Progenitor cell of endocrine pancreas (in vitro differentiated cells): Measurements from ENCODE around the gene RETREG1. TPM values are rescaled to one million over a fixed set of nuclear protein-coding genes. Genes with fewer than 3 reads are reported as not detected.

Source experiments
- DNase-seq: peaks from one replicate; pipeline ENCODE4 v3.0.0; 2021; ENCODE audit warnings: low spot score; ENCODE audit not compliant: unreplicated experiment
- H3K27ac Mint-ChIP-seq: 2 replicates; pipeline ENCODE4 v1.8.0; 2021; ENCODE audit warnings: mild to moderate bottlenecking, moderate library complexity, mixed read lengths
- H3K27me3 Mint-ChIP-seq: 2 replicates; pipeline ENCODE4 v1.8.0; 2021; ENCODE audit warnings: mixed read lengths
- H3K36me3 Mint-ChIP-seq: 2 replicates; pipeline ENCODE4 v1.8.0; 2022; ENCODE audit warnings: mixed read lengths; ENCODE audit not compliant: insufficient read depth
- H3K4me1 Mint-ChIP-seq: 2 replicates; pipeline ENCODE4 v1.8.0; 2021; ENCODE audit warnings: low read depth, mixed read lengths
- H3K4me3 Mint-ChIP-seq: 2 replicates; pipeline ENCODE4 v1.8.0; 2021; ENCODE audit warnings: low read depth, mild to moderate bottlenecking, moderate library complexity, mixed read lengths
- H3K9me3 Mint-ChIP-seq: 2 replicates; pipeline ENCODE4 v1.8.0; 2021; ENCODE audit warnings: low read depth, mixed read lengths
- CTCF ChIP-seq: fragments of 200-600 bp; sonication (generic); IDR thresholded peaks from one replicate; pipeline ENCODE4 v1.5.0; 2021; ENCODE audit warnings: antibody characterized with exemption, mild to moderate bottlenecking; ENCODE audit not compliant: unreplicated experiment
- total RNA-seq: library from RNA; stranded (reverse); gene quantifications from 2 replicates; pipeline ENCODE4 v1.2.1, GENCODE V29; 2021

RETREG1 gene
- total RNA-seq, 1 donor from 2014 or later: 8.0 TPM

GRCh38 chr5:16603295-16603694 lies 13.5 kb downstream of the RETREG1 start:
- Mint-ChIP-seq H3K27me3 (peaks cover 13% of the 10 kb centered on the region), H3K4me1 (peaks cover 3% of the 10 kb centered on the region), H3K9me3 (no peaks in the 10 kb centered on the region), H3K27ac (no peak overlapping the region), H3K36me3 (peaks cover 5% of the 10 kb centered on the region), H3K4me3 (no peak overlapping the region)
- no peak for DNase-seq
- no peak for TF ChIP-seq CTCF

- H3K4me3 Mint-ChIP-seq: no peak overlapping the region
- DNase-seq: no peak
- H3K27me3 Mint-ChIP-seq: peaks cover 16% of the 10 kb centered on the region
- H3K4me1 Mint-ChIP-seq: peaks cover 3% of the 10 kb centered on the region
- no peaks in the 10 kb centered on the region for H3K9me3 Mint-ChIP-seq
- no peak for TF ChIP-seq CTCF
- no peak overlapping the region for H3K27ac Mint-ChIP-seq
- H3K36me3 Mint-ChIP-seq: peaks cover 5% of the 10 kb centered on the region
These were observed 14.6 kb downstream of the RETREG1 start for GRCh38 chr5:16602182-16602581.

DNA sequence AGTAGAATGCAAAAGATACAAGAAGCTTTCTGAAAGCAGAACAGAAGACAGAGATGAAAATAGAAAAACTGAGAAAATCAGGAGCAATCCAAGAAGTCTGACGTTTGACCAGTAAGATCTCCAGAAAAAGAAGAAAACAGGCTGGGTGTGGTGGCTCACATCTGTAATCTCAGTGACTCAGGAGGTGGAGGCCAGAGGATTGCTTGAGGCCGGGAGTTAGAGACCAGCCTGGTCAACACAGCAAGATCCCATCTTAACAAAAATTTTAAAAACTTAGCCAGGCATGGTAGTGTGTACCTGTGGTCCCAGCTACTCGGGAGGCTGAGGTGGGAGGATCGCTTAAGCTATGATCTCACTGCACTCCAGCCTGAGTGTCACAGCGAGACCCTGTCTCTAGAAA lies 15.9 kb downstream of the RETREG1 start:
- peaks cover 3% of the 10 kb centered on the region for H3K4me1 Mint-ChIP-seq
- no peak for TF ChIP-seq CTCF
- no peaks in the 10 kb centered on the region for H3K9me3 Mint-ChIP-seq
- H3K27ac Mint-ChIP-seq: no peak overlapping the region
- DNase-seq: no peak
- H3K27me3 Mint-ChIP-seq: peaks cover 16% of the 10 kb centered on the region
- H3K36me3 Mint-ChIP-seq: peaks cover 4% of the 10 kb centered on the region
- H3K4me3 Mint-ChIP-seq: no peak overlapping the region

DNA sequence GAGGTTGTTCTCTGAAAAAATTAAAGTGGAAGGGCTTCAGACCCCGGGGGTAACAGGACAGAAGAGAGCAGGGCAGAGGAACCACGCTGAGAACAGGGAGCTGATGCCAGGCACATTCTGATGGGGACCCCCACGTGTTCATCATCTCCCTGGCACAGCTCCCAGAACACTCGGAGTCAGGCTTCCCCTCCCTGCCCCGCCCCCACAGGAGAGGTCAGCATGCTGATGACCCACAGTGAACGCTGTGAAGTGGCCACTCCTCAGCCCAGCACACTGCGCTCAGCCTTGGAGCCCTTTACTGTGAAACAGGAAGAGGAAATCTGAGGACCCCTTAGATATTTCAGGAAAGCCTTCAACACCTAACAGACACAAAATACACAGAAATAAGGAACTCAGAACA lies 16.4 kb downstream of the RETREG1 start:
- Mint-ChIP-seq H3K27me3 (peaks cover 15% of the 10 kb centered on the region), H3K4me3 (no peak overlapping the region), H3K27ac (no peak overlapping the region), H3K9me3 (no peaks in the 10 kb centered on the region), H3K36me3 (peaks cover 4% of the 10 kb centered on the region), H3K4me1 (peaks cover 3% of the 10 kb centered on the region)
- TF ChIP-seq CTCF: no peak
- no peak for DNase-seq

DNA sequence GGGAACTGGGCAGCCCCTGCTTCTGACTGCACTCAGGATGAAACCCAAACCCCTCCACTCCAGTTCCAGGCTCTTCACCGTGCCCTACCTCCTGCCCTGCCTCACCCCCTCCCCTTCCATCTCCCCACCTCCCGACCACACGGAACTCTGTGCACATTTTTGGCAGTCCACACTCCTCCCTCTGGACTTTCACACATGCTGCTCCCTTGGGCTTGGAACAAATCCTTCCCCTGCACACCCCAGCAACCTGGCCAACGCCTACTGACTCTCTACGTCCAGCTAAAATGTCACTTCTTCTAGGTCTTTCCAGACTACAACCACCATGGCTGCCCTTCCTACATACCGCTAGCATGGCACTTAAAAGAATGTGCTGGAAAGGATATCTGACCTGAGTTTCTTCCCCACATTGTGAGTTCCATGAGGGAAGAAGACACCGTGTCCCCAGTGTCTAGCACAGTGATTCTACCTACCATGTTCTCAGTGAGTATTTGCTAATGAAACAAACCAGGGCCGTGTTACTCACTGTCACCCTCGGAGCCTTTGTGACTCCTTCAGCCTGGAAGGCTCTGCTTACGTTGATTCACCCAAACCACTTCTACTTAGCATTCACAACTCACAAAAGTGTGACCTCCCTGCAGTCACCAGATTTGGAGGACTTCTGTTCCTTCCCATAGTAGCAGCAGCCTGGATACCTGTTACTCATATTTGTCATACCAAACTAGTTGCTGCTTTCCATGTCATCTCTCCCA lies 18.7 kb downstream of the RETREG1 start:
- H3K4me1 Mint-ChIP-seq: peaks cover 6% of the 10 kb centered on the region
- H3K27ac Mint-ChIP-seq: no peak overlapping the region
- H3K27me3 Mint-ChIP-seq: peaks cover 13% of the 10 kb centered on the region
- TF ChIP-seq CTCF: no peak
- H3K4me3 Mint-ChIP-seq: no peak overlapping the region
- no peaks in the 10 kb centered on the region for H3K9me3 Mint-ChIP-seq
- peaks cover 4% of the 10 kb centered on the region for H3K36me3 Mint-ChIP-seq
- no peak for DNase-seq
